H1 (cell line): ENCODE results near the gene DYRK1A. TPM values are rescaled to one million over a fixed set of nuclear protein-coding genes. Genes with fewer than 3 reads are reported as not detected.

Source experiments
- ATF3 ChIP-seq: IDR thresholded peaks from 2 replicates; pipeline ENCODE4 v1.6.1; 2011; ENCODE audit warnings: low read depth, mild to moderate bottlenecking, low read length; ENCODE audit not compliant: insufficient read depth
- BACH1 ChIP-seq: IDR thresholded peaks from 2 replicates; pipeline ENCODE4 v1.6.1; 2012; ENCODE audit warnings: low read length, improper control_type of control experiment
- CHD1 ChIP-seq: IDR thresholded peaks from 2 replicates; pipeline ENCODE4 v1.6.1; 2012; ENCODE audit warnings: low read depth, low read length, improper control_type of control experiment
- CHD7 ChIP-seq: fragments of 300-600 bp; sonication (generic); IDR thresholded peaks from 2 replicates; pipeline ENCODE4 v1.7.1; 2012; ENCODE audit warnings: low read length, moderate library complexity, mild to moderate bottlenecking, inconsistent platforms; ENCODE audit not compliant: insufficient replicate concordance
- E2F6 ChIP-seq: IDR thresholded peaks from 2 replicates; pipeline ENCODE4 v1.6.1; 2012; ENCODE audit warnings: inconsistent platforms
- GABPA ChIP-seq: IDR thresholded peaks from 2 replicates; pipeline ENCODE4 v1.6.1; 2011; ENCODE audit warnings: mild to moderate bottlenecking, low read length, moderate library complexity, borderline replicate concordance; ENCODE audit not compliant: insufficient read depth
- MAFK ChIP-seq: IDR thresholded peaks from 2 replicates; pipeline ENCODE4 v1.6.1; 2012; ENCODE audit warnings: low read depth, mild to moderate bottlenecking, improper control_type of control experiment, low read length
- POLR2AphosphoS5 ChIP-seq: IDR thresholded peaks from 2 replicates; pipeline ENCODE4 v1.6.1; 2011; ENCODE audit warnings: low read depth, low read length
- SAP30 ChIP-seq: fragments of 300-600 bp; sonication (generic); IDR thresholded peaks from 2 replicates; pipeline ENCODE4 v1.7.1; 2012; ENCODE audit warnings: low read length, moderate library complexity, mild to moderate bottlenecking, inconsistent platforms; ENCODE audit not compliant: insufficient read depth, insufficient replicate concordance
- SIX5 ChIP-seq: IDR thresholded peaks from 2 replicates; pipeline ENCODE4 v1.6.1; 2011; ENCODE audit warnings: mild to moderate bottlenecking, low read depth, low read length
- SP1 ChIP-seq: IDR thresholded peaks from 2 replicates; pipeline ENCODE4 v1.6.1; 2011; ENCODE audit warnings: low read depth, low read length
- polyA plus RNA-seq, 7 experiments: library from polyadenylated mRNA; depleted of rRNA in 3 of 7; stranded (reverse) in 5 of 7; unstranded in 2 of 7; fragments of >200 nt in 5 of 7; fragments of 200-250 nt in 2 of 7; gene quantifications; 1 replicate in 5 of 7; 2 replicates in 1 of 7; 4 replicates in 1 of 7; pipeline versions ENCODE4 v1.2.1 to v1.2.3, GENCODE V29; 2011 to 2013; ENCODE audit warnings: missing spikeins in 2 of 7, mixed read lengths in 2 of 7
- total RNA-seq: library from RNA; stranded (reverse); fragmentation: NEBNext Ultra II Directional; extraction: Animal tissue kit (Norgen Biotek cat#: 25700); gene quantifications from 2 replicates; pipeline ENCODE4 v1.2.1, GENCODE V29; 2021

DYRK1A gene
- total and polyA plus RNA-seq, 2 of the 8 experiments (the other 6 are each of a cell fraction or from before 2014, with no cell fraction given) = 61.1 to 62.2 TPM

- TF ChIP-seq CHD7 = no peak
- TF ChIP-seq GABPA = no peak
- TF ChIP-seq BACH1 = no peak
- no peak for TF ChIP-seq E2F6
- no peak for TF ChIP-seq POLR2AphosphoS5
- TF ChIP-seq SIX5 = no peak
- no peak for TF ChIP-seq CHD1
- TF ChIP-seq MAFK = no peak
- no peak for TF ChIP-seq SAP30
- TF ChIP-seq SP1 = no peak
- no peak for TF ChIP-seq ATF3
Observed at GRCh38 chr21:37531431-37531932, 164.9 kb downstream of the DYRK1A start (continued).
